Neural progenitor cell (in vitro differentiated cells): Measurements from ENCODE around the gene SLC2A13. TPM values are rescaled to one million over a fixed set of nuclear protein-coding genes. Genes with fewer than 3 reads are reported as not detected.

Experiments used
- DNase-seq: peaks from one replicate; pipeline ENCODE4 v3.0.0-alpha.2; 2016; ENCODE audit warnings: low spot score
- H2AFZ ChIP-seq: fragments of 200-600 bp; sonication (generic); replicated peaks from 2 replicates; pipeline ENCODE4 v1.6.1; 2016; ENCODE audit warnings: antibody characterized with exemption
- H3F3A ChIP-seq: fragments of 200-600 bp; sonication (generic); 2 replicates; pipeline ENCODE4 v1.6.1; 2016; ENCODE audit warnings: antibody characterized with exemption, low read depth
- H3K27ac ChIP-seq: fragments of 200-600 bp; sonication (generic); 2 replicates; pipeline ENCODE4 v1.5.1; 2016; ENCODE audit warnings: mild to moderate bottlenecking
- H3K27me3 ChIP-seq: fragments of 200-600 bp; sonication (generic); 2 replicates; pipeline ENCODE4 v1.6.1; 2016; ENCODE audit warnings: mild to moderate bottlenecking, moderate library complexity
- H3K36me3 ChIP-seq: fragments of 200-600 bp; sonication (generic); 2 replicates; pipeline ENCODE4 v1.5.1; 2016
- H3K4me1 ChIP-seq: fragments of 200-600 bp; sonication (generic); 2 replicates; pipeline ENCODE4 v1.6.1; 2016; ENCODE audit warnings: mixed run types
- H3K4me2 ChIP-seq: fragments of 200-600 bp; sonication (generic); 2 replicates; pipeline ENCODE4 v1.6.1; 2016
- H3K4me3 ChIP-seq: fragments of 200-600 bp; sonication (generic); 2 replicates; pipeline ENCODE4 v1.5.1; 2016
- H3K79me2 ChIP-seq: fragments of 200-600 bp; sonication (generic); 2 replicates; pipeline ENCODE4 v1.6.1; 2016; ENCODE audit warnings: low read depth
- H3K9ac ChIP-seq: fragments of 200-600 bp; sonication (generic); 2 replicates; pipeline ENCODE4 v1.6.1; 2016
- H3K9me3 ChIP-seq: fragments of 200-600 bp; sonication (generic); 2 replicates; pipeline ENCODE4 v1.5.1; 2016; ENCODE audit warnings: low read depth
- H4K20me1 ChIP-seq: fragments of 200-600 bp; sonication (generic); 2 replicates; pipeline ENCODE4 v1.6.1; 2016; ENCODE audit warnings: low read depth
- H3K27ac Mint-ChIP-seq: 3 replicates; pipeline ENCODE4 v1.8.0; 2021; ENCODE audit warnings: mixed read lengths
- H3K27me3 Mint-ChIP-seq: 2 replicates; pipeline ENCODE4 v1.8.0; 2022; ENCODE audit warnings: low read depth, mild to moderate bottlenecking, inconsistent platforms, moderate library complexity, mixed read lengths; ENCODE audit not compliant: insufficient read depth
- H3K36me3 Mint-ChIP-seq: 3 replicates; pipeline ENCODE4 v1.8.0; 2021; ENCODE audit warnings: mixed read lengths
- H3K4me1 Mint-ChIP-seq: 3 replicates; pipeline ENCODE4 v1.8.0; 2021; ENCODE audit warnings: mixed read lengths
- H3K4me3 Mint-ChIP-seq: 3 replicates; pipeline ENCODE4 v1.8.0; 2021; ENCODE audit warnings: mild to moderate bottlenecking, moderate library complexity, mixed read lengths
- H3K9me3 Mint-ChIP-seq: 3 replicates; pipeline ENCODE4 v1.8.0; 2020; ENCODE audit warnings: mixed read lengths
- CTCF ChIP-seq: fragments of 200-600 bp; sonication (generic); IDR thresholded peaks from 2 replicates; pipeline ENCODE4 v1.5.1; 2017; ENCODE audit warnings: antibody characterized with exemption, mild to moderate bottlenecking
- EZH2 ChIP-seq: fragments of 200-600 bp; sonication (generic); IDR thresholded peaks from 2 replicates; pipeline ENCODE4 v1.6.1; 2017; ENCODE audit warnings: antibody characterized with exemption, mild to moderate bottlenecking, moderate library complexity
- EZH2phosphoT487 ChIP-seq: fragments of 200-600 bp; sonication (generic); IDR thresholded peaks from 2 replicates; pipeline ENCODE4 v1.6.1; 2017; ENCODE audit warnings: antibody characterized with exemption
- total RNA-seq: library from RNA; depleted of rRNA; stranded (reverse); fragments of >200 nt; gene quantifications from 2 replicates; pipeline ENCODE4 v1.2.3, GENCODE V29; 2015; ENCODE audit warnings: low replicate concordance

The SLC2A13 gene
- total RNA-seq, 1 donor from 2014 or later: 11.1 TPM

- Histone ChIP-seq H3K27me3 (no peaks in the 10 kb centered on the region), H3K4me3 (no peak overlapping the region), H3K36me3 (no peaks in the 10 kb centered on the region), H3K9ac (no peak overlapping the region), H3K79me2 (no peaks in the 10 kb centered on the region), H2AFZ (no peak overlapping the region), H4K20me1 (no peaks in the 10 kb centered on the region), H3K9me3 (no peaks in the 10 kb centered on the region), H3F3A (no peaks in the 10 kb centered on the region), H3K27ac (no peak overlapping the region), H3K4me2 (no peak overlapping the region), H3K4me1 (no peaks in the 10 kb centered on the region)
- Mint-ChIP-seq H3K36me3 (no peaks in the 10 kb centered on the region), H3K9me3 (peaks cover 10% of the 10 kb centered on the region), H3K27ac (no peak overlapping the region), H3K27me3 (no peaks in the 10 kb centered on the region), H3K4me1 (peaks cover 10% of the 10 kb centered on the region), H3K4me3 (no peak overlapping the region)
- DNase-seq: no peak
- TF ChIP-seq CTCF: no peak
- TF ChIP-seq EZH2: no peak
- no peak for TF ChIP-seq EZH2phosphoT487
These were observed 168.8 kb downstream of the SLC2A13 start for GRCh38 chr12:39937119-39937518.

DNA sequence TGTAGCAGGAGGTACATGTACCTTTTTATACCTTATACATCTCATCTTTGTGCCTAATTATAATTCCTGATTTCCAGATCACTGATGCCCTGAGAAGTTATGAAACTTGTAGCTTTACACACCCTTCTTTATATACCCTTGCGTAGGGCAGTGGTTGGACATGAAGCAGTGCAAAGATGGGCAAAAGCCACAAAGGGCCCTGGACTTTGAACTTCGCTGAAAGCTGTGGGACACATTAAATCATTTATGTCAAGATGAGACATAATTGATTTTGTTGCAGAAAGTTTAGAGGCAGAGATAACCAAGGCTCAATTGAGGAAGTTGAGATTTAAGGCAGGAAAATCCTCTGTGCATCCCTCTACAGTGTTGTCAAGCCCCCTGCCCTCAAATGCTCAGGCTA lies 170.0 kb downstream of the SLC2A13 start:
- no peak overlapping the region for H3K4me3 Mint-ChIP-seq
- no peaks in the 10 kb centered on the region for H4K20me1 ChIP-seq
- no peak overlapping the region for H3K27ac Mint-ChIP-seq
- H2AFZ ChIP-seq: no peak overlapping the region
- H3K27me3 Mint-ChIP-seq: peaks cover 3% of the 10 kb centered on the region
- H3K27ac ChIP-seq: no peak overlapping the region
- no peaks in the 10 kb centered on the region for H3K4me1 ChIP-seq
- H3F3A ChIP-seq: no peaks in the 10 kb centered on the region
- no peaks in the 10 kb centered on the region for H3K79me2 ChIP-seq
- H3K9ac ChIP-seq: no peak overlapping the region
- no peaks in the 10 kb centered on the region for H3K36me3 Mint-ChIP-seq
- no peak for DNase-seq
- H3K9me3 ChIP-seq: no peaks in the 10 kb centered on the region
- H3K4me3 ChIP-seq: no peak overlapping the region
- TF ChIP-seq CTCF: no peak
- no peak for TF ChIP-seq EZH2phosphoT487
- no peak for TF ChIP-seq EZH2
- no peaks in the 10 kb centered on the region for H3K36me3 ChIP-seq
- H3K9me3 Mint-ChIP-seq: no peaks in the 10 kb centered on the region
- no peaks in the 10 kb centered on the region for H3K27me3 ChIP-seq
- H3K4me2 ChIP-seq: no peak overlapping the region
- H3K4me1 Mint-ChIP-seq: peaks cover 10% of the 10 kb centered on the region

- Histone ChIP-seq H4K20me1 (no peaks in the 10 kb centered on the region), H3K79me2 (no peaks in the 10 kb centered on the region), H3K27ac (no peak overlapping the region), H3K4me2 (no peak overlapping the region), H3K27me3 (no peaks in the 10 kb centered on the region), H3K9ac (no peak overlapping the region), H3K4me1 (no peaks in the 10 kb centered on the region), H3K9me3 (no peaks in the 10 kb centered on the region), H2AFZ (no peak overlapping the region), H3K4me3 (no peak overlapping the region), H3K36me3 (no peaks in the 10 kb centered on the region), H3F3A (no peaks in the 10 kb centered on the region)
- no peak overlapping the region for H3K4me3 Mint-ChIP-seq
- H3K27me3 Mint-ChIP-seq: peaks cover 3% of the 10 kb centered on the region
- H3K27ac Mint-ChIP-seq: no peak overlapping the region
- DNase-seq: no peak
- no peaks in the 10 kb centered on the region for H3K9me3 Mint-ChIP-seq
- TF ChIP-seq EZH2phosphoT487 (no peak), CTCF (no peak), EZH2 (no peak)
- peaks cover 10% of the 10 kb centered on the region for H3K4me1 Mint-ChIP-seq
- no peaks in the 10 kb centered on the region for H3K36me3 Mint-ChIP-seq
These were observed 170.6 kb downstream of the SLC2A13 start for GRCh38 chr12:39935275-39935674.
